Fibroblast of skin of scalp (primary cell): Measurements from ENCODE around the gene IFT81. TPM values are rescaled to one million over a fixed set of nuclear protein-coding genes. Genes with fewer than 3 reads are reported as not detected.
"Not testable (repeated sequence)": the region's sequence is repeated elsewhere in the genome, so short reads cannot be mapped to it uniquely, and the experiment has no call there.

Experiments
- DNase-seq: peaks from one replicate; pipeline ENCODE4 v3.0.0-alpha.2; 2013
- polyA plus RNA-seq, 2 experiments: library from polyadenylated mRNA; unstranded; fragments of 120-200 nt; gene quantifications; one replicate each; pipeline ENCODE4 v1.2.1, GENCODE V29; 2013; ENCODE audit not compliant: insufficient read length in 2 of 2

The IFT81 gene
- polyA plus RNA-seq (2013, experiment 1 of 2; ENCODE audit: insufficient read length), result 17.3 TPM
- 19.6 TPM for polyA plus RNA-seq (2013, experiment 2 of 2; ENCODE audit: insufficient read length)

GRCh38 chr12:110124269-110124995, at the start of gene IFT81:
Gene IFT81 (plus strand): TSS chr12:110124357. CDS start chr12:110127381, 3,024 bp downstream.
- peak; percentile 96 for DNase-seq

- no peak for DNase-seq
These were observed 48.3 kb upstream of the IFT81 start for GRCh38 chr12:110075880-110076279.

GRCh38 chr12:110077800-110078199, 46.4 kb upstream of the IFT81 start:
- DNase-seq, result no peak

GRCh38 chr12:110079477-110080400, 44.4 kb upstream of the IFT81 start:
- no peak for DNase-seq

- no peak for DNase-seq
These were observed 43.7 kb upstream of the IFT81 start for GRCh38 chr12:110080410-110080809.

GRCh38 chr12:110084314-110085015, 39.7 kb upstream of the IFT81 start:
- DNase-seq, result no peak

GRCh38 chr12:110088216-110088615, 35.9 kb upstream of the IFT81 start:
- not testable (repeated sequence) for DNase-seq

- no peak for DNase-seq
These were observed 35.2 kb upstream of the IFT81 start for GRCh38 chr12:110088936-110089335.

- no peak for DNase-seq
These were observed 33.7 kb upstream of the IFT81 start for GRCh38 chr12:110090266-110091135.

GRCh38 chr12:110091136-110091711, 32.9 kb upstream of the IFT81 start:
- no peak for DNase-seq

GRCh38 chr12:110093631-110094311, 30.4 kb upstream of the IFT81 start:
- DNase-seq, result no peak

GRCh38 chr12:110100315-110100970, 23.7 kb upstream of the IFT81 start:
- DNase-seq, result peak; percentile 74

GRCh38 chr12:110102255-110102654, 21.9 kb upstream of the IFT81 start:
- DNase-seq, result peak; percentile 83

- DNase-seq, result peak; percentile 37
These were observed 19.7 kb upstream of the IFT81 start for GRCh38 chr12:110104188-110105094.

- no peak for DNase-seq
These were observed 19.0 kb upstream of the IFT81 start for GRCh38 chr12:110105159-110105558.

GRCh38 chr12:110105986-110106385, 18.2 kb upstream of the IFT81 start:
- peak; percentile 33 for DNase-seq

- DNase-seq, result peak; percentile 96
These were observed 16.5 kb upstream of the IFT81 start for GRCh38 chr12:110107369-110108281.
